Activated T-cell treated with anti-CD3 and anti-CD28 coated beads, Interleukin-2, amount 50 U/mL, for 4 hours (primary cell): ENCODE data around the gene SMIM44. TPM values are rescaled to one million over a fixed set of nuclear protein-coding genes. Genes with fewer than 3 reads are reported as not detected.

Experiments
- ATAC-seq, 2 donors: fragments of 200-7000 bp; cut with Tn5 transposase; one replicate each; pipeline ENCODE4 v1.10.0; 2021
- DNase-seq: peaks from one replicate; pipeline ENCODE4 v3.0.0-alpha.2; 2020
- H3K27me3 Mint-ChIP-seq: one replicate; pipeline ENCODE4 v1.8.0; 2021; ENCODE audit warnings: low read depth, mixed read lengths
- H3K36me3 Mint-ChIP-seq: one replicate; pipeline ENCODE4 v1.8.0; 2022; ENCODE audit warnings: mixed read lengths; ENCODE audit not compliant: insufficient read depth
- H3K4me1 Mint-ChIP-seq: one replicate; pipeline ENCODE4 v1.8.0; 2021; ENCODE audit warnings: low read depth, mixed read lengths
- H3K4me3 Mint-ChIP-seq: one replicate; pipeline ENCODE4 v1.8.0; 2021; ENCODE audit warnings: mild to moderate bottlenecking, moderate library complexity, mixed read lengths
- H3K9me3 Mint-ChIP-seq: one replicate; pipeline ENCODE4 v1.8.0; 2021; ENCODE audit warnings: mixed read lengths
- total RNA-seq, 3 donors: library from RNA; stranded (reverse); gene quantifications; one replicate each; pipeline ENCODE4 v1.2.1, GENCODE V29; 2021

Gene SMIM44
- total RNA-seq, 3 donors from 2014 or later: not detected

DNA sequence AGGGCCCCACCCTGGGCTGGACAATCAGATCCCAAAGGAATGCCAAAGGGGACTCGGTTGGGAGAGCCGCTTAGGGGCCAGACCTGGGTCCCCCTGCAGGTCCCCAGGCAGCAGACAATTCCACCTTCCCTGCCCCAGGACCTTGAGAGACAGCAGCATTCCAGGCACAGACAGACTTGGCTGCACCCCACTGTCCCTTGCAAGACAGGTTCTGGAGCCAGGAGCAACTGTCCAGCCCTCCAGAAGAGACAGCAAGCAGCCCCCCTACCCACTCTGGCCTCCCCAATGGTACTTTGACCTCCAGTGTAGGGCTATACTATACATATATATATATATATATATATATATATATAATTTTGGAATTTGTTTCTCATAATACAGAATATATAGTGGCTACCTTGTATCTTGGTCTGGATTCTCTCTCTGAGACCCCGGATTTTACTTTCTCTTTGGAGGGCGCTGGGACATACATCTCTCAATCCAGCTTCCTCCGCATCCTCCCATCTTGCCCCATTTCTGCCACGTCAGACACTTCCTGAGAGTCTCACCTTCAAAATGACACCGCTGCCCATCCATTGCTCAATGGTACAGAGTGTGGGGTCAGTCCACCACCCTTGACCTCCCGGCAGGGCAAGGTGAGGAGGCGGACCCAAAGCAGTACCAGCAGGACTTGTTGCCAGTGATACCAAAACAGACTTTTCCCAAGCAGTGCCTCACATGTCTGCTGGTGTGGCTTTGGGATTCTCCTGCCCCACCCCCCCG is 15.6 kb downstream of the SMIM44 start:
- Mint-ChIP-seq H3K36me3 (peaks cover 2% of the 10 kb centered on the region), H3K27me3 (no peaks in the 10 kb centered on the region), H3K4me3 (no peak overlapping the region), H3K4me1 (no peaks in the 10 kb centered on the region), H3K9me3 (no peaks in the 10 kb centered on the region)
- ATAC-seq (no peak), DNase-seq (no peak)

DNA sequence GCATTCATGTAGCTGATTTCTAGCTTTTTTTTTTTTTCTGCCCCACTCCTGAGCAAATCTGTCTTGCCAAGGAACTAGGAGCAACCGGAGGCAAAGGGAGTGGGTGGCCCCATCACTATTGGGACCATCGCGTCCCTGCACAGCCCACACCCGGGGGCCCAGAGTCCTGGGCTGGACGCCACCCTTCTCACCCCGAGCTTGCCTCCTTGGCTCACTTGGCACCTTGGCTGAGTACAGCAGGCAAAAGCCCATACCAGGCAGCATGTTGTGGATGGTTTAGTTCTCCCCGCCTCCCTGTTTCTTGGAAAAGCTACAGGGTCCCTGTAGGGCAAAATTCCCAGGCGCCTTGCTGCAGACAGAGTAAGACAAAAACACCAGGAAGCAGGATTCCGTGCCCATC is 16.6 kb downstream of the SMIM44 start:
- H3K36me3 Mint-ChIP-seq: peaks cover 4% of the 10 kb centered on the region
- H3K4me1 Mint-ChIP-seq: no peaks in the 10 kb centered on the region
- H3K27me3 Mint-ChIP-seq: no peaks in the 10 kb centered on the region
- DNase-seq (no peak), ATAC-seq (no peak)
- H3K9me3 Mint-ChIP-seq: no peaks in the 10 kb centered on the region
- H3K4me3 Mint-ChIP-seq: no peak overlapping the region

DNA sequence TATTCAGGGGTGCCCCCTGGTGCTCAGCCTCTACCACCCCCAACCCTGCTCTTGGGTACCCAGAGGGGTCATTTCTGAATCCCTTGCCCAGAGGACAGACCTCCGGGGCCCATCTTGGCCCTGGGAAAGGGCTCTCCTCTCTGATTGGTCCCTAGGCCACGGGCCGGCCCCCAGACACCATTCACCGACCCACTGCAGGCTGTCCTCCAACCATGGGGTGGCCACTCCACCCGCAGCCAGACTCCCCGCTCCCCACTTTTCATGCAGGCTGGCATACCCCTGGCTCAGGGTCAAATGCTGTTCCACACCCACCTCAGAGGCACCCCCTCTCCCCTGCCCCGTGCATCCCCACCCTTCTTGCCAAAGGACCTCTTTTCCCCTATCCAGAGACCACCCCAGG is 17.7 kb downstream of the SMIM44 start:
- no peak for ATAC-seq
- H3K4me1 Mint-ChIP-seq: no peaks in the 10 kb centered on the region
- peaks cover 4% of the 10 kb centered on the region for H3K36me3 Mint-ChIP-seq
- H3K9me3 Mint-ChIP-seq: no peaks in the 10 kb centered on the region
- DNase-seq: no peak
- H3K4me3 Mint-ChIP-seq: no peak overlapping the region
- no peaks in the 10 kb centered on the region for H3K27me3 Mint-ChIP-seq

DNA sequence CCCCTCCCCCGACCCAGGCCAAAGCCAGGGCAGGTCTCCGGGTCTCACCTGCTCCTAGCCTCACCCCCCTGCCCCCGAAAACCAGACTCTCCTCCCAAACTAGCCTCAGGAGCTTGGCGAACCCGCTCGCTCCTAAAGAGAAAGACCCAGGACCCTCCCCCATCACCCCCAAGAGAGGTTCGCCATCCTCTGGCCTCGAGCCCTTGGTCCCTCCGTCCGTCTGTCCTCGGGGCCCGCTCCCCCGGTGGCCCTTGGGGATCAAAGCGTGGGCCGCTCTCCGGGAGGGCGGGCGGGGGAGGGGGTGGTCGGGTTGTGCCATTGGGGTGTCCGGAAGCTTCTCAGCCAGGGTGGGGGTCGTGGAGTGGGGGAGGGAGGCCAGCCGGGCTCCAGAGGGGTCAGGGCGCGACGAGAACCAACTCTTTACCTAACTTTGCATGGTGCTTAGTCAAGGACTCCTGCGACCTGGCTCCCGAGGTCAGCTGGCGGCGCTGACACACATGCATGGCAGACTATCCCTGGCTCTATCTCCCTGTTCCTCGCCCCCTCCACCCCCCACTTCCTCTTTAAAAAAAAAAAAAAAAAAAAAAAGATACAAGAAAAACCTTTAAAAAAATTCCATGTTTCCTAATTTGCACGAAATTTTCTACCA is 18.5 kb downstream of the SMIM44 start:
- Mint-ChIP-seq H3K27me3 (no peaks in the 10 kb centered on the region), H3K4me3 (no peak overlapping the region), H3K36me3 (peaks cover 4% of the 10 kb centered on the region), H3K4me1 (no peaks in the 10 kb centered on the region), H3K9me3 (no peaks in the 10 kb centered on the region)
- no peak for ATAC-seq
- no peak for DNase-seq

DNA sequence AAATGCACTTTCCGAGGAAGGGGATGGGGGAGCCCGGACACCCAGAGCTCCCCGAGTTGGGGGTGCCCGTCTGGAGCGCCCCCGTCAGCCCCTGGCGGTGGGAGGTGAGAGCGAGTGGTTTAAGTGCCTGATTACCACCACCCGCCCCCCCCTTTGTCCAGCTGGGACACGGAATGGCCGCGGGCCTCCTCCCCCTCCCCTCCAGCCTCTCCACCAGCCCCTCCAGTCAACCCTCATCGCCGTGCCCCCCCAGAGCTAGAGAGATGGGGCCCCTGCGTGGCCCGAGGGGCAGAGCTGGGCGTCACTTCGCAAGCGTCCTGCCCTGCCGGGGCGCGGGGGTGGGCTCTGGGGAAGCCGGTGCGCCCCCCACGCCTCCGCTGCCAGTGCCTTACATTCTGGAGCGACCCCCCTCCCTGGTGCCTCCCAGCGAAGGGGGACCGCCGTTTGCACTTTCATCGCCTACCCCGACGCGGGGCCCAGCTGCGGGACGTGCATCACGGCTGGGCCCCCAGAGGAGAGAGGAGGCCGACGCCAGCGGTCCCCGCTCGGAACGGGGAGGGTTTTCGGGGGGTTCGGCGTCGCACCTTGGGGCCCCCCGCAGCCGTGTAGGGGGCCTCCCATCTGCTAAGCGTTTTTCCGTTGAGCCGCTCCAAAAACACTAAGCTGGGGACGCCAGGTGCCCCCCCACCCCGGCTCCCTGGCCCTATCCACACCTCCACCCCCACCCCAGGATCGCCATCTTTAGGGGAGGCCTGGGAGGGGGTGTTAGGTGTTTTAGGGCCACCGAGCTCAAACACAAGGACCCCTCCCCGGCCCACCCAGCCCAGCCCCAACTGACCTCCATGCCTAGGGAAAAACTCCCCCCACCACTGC is 19.3 kb downstream of the SMIM44 start:
- no peaks in the 10 kb centered on the region for H3K4me1 Mint-ChIP-seq
- H3K4me3 Mint-ChIP-seq: no peak overlapping the region
- peaks cover 4% of the 10 kb centered on the region for H3K36me3 Mint-ChIP-seq
- no peak for DNase-seq
- no peaks in the 10 kb centered on the region for H3K27me3 Mint-ChIP-seq
- ATAC-seq: no peak
- no peaks in the 10 kb centered on the region for H3K9me3 Mint-ChIP-seq

DNA sequence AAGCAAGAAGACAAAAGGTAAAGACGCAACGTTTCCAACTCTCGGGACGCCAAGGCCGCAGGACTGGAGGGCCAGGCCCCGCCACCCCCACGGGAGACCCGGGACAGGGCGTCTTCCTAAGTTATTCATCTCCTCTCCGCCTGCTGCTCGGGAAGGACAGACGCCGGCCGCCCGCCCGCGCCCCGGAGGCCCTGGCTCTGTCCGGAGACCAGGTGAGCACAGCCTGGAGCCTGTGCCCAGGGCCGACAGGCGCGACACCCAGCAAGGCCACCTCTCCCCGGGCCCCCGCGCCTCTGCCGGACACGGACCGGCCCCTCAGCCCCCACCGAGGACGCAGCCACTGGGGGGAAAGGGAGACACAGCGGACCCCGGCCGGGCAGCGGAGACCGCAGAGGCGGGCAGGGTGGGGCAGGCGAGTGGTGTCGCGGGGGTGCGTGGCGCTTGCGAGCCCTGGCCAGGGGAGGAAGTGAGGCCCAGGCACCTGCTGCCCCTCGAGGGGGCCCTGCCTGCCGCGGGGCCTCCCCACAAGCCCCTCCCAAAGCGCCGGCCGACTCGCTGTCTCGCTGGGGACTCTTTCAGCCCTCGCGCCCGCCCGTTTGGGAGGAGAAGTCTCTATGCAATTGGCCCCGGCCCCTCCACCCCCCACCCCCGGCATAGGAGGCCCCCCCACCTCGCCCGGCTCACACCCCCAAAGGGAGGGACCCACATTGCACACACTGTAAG is 20.1 kb downstream of the SMIM44 start:
- no peak for DNase-seq
- Mint-ChIP-seq H3K36me3 (peaks cover 4% of the 10 kb centered on the region), H3K27me3 (no peaks in the 10 kb centered on the region), H3K4me1 (peaks cover 2% of the 10 kb centered on the region), H3K9me3 (no peaks in the 10 kb centered on the region), H3K4me3 (no peak overlapping the region)
- no peak for ATAC-seq

DNA sequence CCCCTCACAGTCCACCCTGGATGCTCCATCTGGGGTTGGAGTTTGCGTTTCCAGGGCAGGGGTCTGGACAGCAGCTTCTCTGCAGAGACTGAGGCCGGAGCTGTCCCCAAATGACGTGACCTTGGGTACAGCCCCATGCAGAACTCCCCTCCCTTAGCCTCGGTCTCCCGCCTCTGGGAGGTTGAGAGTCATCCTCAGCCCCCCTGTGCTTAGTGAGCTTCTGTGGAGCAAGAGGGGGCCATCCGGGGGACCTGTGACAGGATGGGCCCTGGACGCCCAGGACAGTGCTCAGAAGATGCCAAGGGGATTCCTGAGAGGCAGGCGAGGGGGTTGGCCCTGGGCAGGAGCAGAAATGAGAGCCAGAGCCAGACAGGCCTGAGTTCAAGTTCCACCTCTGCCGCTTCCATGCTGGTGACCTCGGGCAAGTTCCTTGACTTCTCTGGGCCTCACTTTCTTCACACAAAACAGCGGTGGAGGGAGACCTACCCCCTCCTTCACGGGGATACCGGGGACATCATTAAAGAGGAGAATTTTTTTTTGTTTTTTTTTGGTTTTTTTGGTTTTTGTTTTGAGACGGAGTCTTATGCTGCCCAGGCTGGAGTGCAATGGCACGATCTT is 23.2 kb downstream of the SMIM44 start:
- Mint-ChIP-seq H3K4me1 (peaks cover 3% of the 10 kb centered on the region), H3K36me3 (peaks cover 4% of the 10 kb centered on the region), H3K4me3 (no peak overlapping the region), H3K27me3 (no peaks in the 10 kb centered on the region), H3K9me3 (no peaks in the 10 kb centered on the region)
- ATAC-seq (no peak), DNase-seq (no peak)

DNA sequence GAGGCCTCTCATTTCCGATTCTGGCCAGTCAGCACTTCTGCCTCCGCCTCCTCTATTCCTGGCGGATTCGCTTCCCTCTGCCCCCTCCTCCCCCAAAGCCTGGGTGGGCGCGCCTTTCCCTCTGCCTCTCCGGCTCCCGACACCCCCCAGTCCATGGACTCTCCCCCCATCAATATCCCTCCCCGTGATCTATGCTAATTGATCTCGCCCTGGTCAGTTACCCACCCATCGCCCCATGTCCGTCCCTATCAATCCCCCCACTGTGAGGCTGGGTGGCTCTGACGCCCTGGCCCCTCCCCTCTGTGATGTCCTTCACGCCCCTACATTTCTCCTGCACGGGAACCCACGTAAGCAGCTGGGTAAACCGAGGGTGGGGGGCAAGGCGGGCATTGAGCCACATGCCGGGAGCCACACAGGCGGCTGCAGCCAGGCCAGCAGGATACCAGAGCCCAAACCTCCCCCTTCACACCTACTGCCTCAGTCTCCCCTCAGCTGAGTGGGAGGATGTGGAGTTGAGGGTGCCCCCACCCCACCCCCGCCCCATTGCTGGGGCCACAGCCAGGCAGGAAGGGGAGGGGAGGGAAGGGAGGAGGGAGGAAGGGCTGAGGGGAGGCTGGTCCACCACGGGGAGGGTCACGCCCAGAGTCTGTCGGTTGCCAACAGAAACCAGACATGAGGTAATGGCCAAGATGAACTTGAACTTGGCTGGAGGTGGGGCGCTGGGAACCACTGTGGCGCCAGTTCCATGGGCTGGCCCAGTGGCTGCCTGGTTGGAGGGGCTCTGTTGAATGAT is 24.0 kb downstream of the SMIM44 start:
- H3K27me3 Mint-ChIP-seq: no peaks in the 10 kb centered on the region
- no peak for ATAC-seq

DNA sequence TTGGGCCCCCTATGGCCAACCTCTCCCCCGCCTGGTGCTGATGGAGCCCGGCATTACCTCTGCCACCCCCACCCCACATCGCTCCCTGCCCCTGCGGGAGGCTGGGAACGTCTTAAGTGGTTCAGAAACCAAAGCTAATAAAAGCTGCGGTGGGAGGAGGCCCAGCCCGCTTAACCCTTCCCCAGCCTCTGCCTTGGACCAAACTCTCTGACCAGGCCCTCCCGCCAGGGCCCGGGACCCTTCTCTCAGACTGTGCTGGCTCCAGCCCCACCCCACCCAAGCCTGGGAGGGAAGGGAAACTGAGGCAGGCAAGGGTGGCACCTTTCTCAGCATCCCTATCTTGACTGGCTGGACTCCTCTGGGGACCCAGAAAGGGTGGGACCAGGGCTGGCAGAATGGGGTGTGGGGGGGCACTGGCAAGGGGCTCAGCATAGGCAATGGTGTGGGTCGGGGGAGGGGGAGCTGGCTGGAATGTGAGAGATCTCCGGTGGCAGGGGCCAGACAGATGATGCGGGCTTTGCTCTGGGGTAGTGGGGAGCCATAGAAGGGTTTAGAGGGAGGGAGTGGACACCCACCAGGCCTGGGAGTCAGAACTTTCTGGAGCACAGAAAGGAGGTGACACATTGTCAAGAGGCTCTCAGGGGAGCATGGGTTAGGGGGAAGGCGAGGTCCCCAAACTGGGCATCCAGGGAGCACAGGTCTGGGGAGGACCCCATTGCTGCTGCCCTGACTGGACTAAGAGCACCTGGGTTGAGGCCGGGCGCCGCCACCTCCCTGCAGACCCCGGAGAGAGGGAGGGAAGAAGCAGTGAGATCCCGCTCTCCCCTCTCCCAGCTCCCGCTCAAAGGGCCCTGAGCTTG is 24.8 kb downstream of the SMIM44 start:
- H3K27me3 Mint-ChIP-seq: no peaks in the 10 kb centered on the region
- no peak overlapping the region for H3K4me3 Mint-ChIP-seq
- H3K4me1 Mint-ChIP-seq: peaks cover 3% of the 10 kb centered on the region
- DNase-seq: no peak
- H3K36me3 Mint-ChIP-seq: peaks cover 4% of the 10 kb centered on the region
- no peak for ATAC-seq
- H3K9me3 Mint-ChIP-seq: no peaks in the 10 kb centered on the region

More for the DNA sequence above, 24.0 kb downstream of the SMIM44 start:
- no peak for DNase-seq
- H3K4me1 Mint-ChIP-seq: peaks cover 3% of the 10 kb centered on the region
- H3K4me3 Mint-ChIP-seq: no peak overlapping the region
- peaks cover 4% of the 10 kb centered on the region for H3K36me3 Mint-ChIP-seq
- no peaks in the 10 kb centered on the region for H3K9me3 Mint-ChIP-seq

DNA sequence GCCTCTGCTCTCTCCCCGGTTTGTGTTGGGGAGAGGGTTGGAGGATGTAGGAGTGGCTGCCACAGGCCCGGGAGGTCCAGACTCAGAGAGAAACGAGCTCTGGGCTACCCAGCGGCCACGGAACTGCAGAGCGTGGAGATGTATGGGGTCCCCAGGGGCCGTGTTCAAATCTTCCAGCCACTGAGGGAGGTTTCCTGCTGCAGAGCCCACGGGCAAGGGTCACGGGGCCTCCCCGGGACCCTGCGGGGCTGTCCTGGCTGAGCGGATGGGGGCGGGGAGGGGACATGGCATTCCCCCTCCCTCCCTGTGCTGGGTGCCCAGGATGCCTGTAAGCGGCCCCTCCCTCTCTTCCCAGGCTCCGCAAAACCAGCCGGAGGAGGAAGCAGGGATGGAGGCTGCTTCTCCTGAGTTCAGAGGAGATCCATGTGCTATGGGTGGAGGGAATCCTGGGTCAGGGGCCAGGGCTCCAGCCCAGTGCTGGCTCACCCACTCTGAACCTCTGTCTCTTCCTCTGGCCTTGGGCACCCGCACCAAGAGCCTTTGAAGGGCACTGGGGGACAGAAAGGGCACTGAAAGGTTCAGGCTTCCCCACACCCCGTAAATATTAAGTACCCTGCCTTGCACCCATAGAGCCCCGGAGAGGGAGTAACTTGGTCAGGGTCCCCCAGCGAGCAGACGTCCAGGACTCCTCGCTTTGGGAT is 25.6 kb downstream of the SMIM44 start:
- Mint-ChIP-seq H3K27me3 (no peaks in the 10 kb centered on the region), H3K36me3 (peaks cover 5% of the 10 kb centered on the region), H3K4me1 (peaks cover 3% of the 10 kb centered on the region), H3K4me3 (no peak overlapping the region), H3K9me3 (no peaks in the 10 kb centered on the region)
- ATAC-seq (no peak), DNase-seq (no peak)

DNA sequence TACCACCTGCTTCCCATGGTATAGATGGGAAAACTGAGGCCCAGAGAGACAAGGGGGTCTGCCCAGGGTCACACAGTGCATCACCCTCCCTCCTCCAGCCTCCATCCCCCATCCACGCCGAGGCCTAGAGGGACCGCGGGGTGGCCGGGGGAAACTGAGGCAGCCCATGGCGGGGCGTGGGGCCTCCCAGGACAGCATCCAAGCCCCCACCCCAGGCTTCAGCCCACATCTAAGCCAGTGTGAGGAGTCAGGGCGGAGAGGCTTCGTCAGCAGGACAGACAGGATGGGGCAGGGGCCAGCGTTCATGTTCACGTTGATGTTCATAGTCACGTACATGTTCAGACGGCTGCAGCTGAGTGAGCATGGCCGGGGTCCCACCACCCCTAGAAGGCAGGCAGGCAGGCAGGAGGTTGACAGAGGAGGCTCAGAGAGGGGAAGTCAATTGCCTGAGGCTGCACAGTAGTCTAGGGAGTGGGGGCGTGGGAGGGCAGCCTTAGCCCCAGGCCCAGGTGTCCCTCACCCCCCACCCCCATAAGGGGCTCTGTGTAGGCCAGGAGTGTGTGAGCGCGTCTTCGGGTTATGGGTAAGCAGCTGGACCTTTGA is 26.2 kb downstream of the SMIM44 start:
- peaks cover 3% of the 10 kb centered on the region for H3K4me1 Mint-ChIP-seq
- DNase-seq (no peak), ATAC-seq (no peak)
- H3K4me3 Mint-ChIP-seq: no peak overlapping the region
- no peaks in the 10 kb centered on the region for H3K9me3 Mint-ChIP-seq
- H3K27me3 Mint-ChIP-seq: no peaks in the 10 kb centered on the region
- peaks cover 2% of the 10 kb centered on the region for H3K36me3 Mint-ChIP-seq
